ENCODE data around the gene SLC25A43.
"Not testable (repeated sequence)": the region's sequence is repeated elsewhere in the genome, so short reads cannot be mapped to it uniquely, and the experiment has no call there.

Gene SLC25A43

GRCh38 chrX:119468551-119469312 is 69.6 kb downstream of the SLC25A43 start:
- DNase-seq: peak; percentile 77

DNA sequence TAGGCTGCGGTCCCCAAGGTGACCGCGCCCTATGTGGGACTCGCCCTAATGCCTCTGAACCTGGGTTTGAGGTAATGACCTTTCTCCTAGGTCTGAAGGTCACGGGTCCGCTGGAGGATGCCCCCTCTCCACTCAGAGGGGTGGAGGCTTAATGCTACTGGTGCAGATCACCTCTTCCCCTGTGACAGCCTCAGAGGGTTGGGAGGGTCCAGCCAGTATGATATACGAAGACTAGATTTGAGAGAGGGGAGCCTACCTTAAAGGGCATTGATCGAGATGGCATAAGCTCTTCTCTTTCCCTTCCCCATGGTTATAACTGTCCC is 70.1 kb downstream of the SLC25A43 start:
- DNase-seq: no peak

GRCh38 chrX:119474615-119475388 is 75.7 kb downstream of the SLC25A43 start:
- no peak for DNase-seq

GRCh38 chrX:119475389-119476101 is 76.4 kb downstream of the SLC25A43 start:
- DNase-seq: no peak

GRCh38 chrX:119477812-119478232 is 78.7 kb downstream of the SLC25A43 start:
- no peak for DNase-seq

- DNase-seq: no peak
Observed at GRCh38 chrX:119478504-119478903, 79.4 kb downstream of the SLC25A43 start.

DNA sequence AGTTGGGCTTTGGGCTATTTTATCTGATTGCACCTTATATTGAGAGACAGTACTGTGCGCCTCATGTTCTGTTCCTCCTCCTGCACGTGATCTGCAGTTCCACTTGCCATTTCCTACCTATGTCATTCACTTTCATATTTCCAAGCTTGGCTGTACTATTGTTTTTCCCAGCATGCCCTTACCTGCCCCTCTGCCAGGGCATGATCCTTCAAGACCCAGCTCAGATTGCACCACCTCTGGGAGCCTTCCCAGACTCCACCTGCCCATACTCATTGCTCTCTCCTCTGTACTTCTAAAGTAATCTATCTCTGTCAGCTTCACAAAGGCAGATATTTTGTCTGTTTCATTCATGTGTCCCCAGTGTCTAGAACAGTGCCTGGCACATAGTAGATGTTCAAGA is 80.7 kb downstream of the SLC25A43 start:
- DNase-seq: no peak

- no peak for DNase-seq
Observed at GRCh38 chrX:119481323-119481801, 82.2 kb downstream of the SLC25A43 start.

- DNase-seq: no peak
Observed at GRCh38 chrX:119482041-119482440, 82.9 kb downstream of the SLC25A43 start.

- DNase-seq: peak; percentile 34
Observed at GRCh38 chrX:119482481-119483480, 83.6 kb downstream of the SLC25A43 start.

DNA sequence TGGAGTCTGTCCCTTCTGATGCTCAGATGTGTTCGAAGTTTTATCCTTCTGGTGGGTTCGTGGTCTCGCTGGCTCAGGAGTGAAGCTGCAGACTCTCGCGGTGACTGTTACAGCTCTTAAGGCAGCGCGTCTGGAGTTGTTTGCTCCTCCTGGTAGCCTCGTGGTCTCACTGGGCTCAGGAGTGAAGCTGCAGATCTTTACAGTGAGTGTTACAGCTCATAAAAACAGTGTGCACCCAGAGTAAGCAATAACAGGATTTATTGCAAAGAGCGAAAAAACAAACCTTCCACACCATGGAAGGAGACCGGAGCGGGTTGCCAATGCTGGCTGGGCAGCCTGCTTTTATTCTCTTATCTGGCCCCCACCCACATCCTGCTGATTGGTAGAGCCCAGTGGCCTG is 87.6 kb downstream of the SLC25A43 start:
- DNase-seq: no peak

DNA sequence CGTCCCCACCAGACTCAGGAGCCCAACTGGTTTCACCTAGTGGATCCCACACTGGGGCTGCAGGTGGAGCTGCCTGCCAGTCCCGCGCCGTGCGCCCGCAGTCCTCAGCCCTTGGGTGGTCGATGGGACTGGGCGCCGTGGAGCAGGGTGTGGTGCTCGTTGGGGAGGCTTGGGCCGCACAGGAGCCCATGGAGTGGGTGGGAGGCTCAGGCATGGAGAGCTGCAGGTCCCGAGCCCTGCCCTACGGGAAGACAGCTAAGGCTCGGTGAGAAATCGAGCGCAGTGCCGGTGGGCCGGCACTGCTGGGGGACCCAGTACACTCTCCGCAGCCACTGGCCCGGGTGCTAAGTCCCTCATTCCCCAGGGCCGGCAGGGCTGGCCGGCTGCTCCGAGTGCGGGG is 88.6 kb downstream of the SLC25A43 start:
- not testable (repeated sequence) for DNase-seq

- DNase-seq: no peak
Observed at GRCh38 chrX:119488749-119489148, 89.6 kb downstream of the SLC25A43 start.

- DNase-seq: no peak
Observed at GRCh38 chrX:119489212-119490074, 90.3 kb downstream of the SLC25A43 start.

- DNase-seq: no peak
Observed at GRCh38 chrX:119492463-119492862, 93.3 kb downstream of the SLC25A43 start.

- not testable (repeated sequence) for DNase-seq
Observed at GRCh38 chrX:119493851-119494495, 94.8 kb downstream of the SLC25A43 start.

DNA sequence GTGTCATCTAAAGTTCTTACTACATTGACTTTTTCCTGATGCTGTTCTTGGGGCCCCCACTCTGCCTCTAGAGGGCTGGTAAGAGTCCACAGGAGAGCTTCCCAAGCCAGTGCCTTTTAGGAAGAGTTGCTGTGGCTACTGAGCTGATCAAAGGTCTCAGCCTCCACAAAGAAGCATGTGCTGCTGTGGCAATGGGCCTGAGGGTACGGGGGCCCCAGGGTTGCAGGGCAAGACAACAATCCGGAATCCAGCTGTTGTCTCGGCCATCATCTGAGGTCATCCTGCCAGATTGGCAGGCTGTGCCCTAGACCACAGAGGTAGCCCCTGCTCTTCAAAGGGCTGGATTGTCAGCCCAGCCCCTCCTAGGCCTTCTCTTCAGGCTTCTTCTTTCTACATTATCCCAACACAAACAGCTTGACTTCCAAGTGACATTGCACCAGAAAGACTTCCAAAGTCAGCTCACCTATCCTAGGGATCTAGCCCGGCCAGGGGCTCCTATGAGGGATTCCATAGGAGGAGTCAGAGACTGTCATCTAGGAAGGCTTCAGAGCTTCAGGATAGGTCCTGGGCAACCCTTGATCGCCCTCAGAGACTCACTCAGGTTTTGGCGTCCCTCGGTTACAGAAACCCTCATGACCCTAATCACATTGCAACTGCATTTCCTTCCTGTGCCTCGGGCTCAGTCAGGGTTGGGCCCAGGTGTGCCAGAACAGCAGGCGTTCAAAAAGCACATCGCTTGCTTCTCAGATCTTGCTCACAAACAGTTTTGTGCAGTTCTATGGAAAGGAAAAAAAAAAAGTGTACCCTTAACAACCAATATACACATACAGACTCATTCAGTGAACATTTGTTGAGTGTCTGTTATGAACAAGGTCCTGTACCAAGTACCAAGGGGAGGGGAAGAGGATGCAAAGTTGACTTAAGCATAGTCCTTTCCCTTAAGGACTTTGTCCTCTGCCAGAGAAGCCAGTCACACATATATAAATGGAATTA is 96.9 kb downstream of the SLC25A43 start:
- no peak for DNase-seq

- no peak for DNase-seq
Observed at GRCh38 chrX:119497185-119497584, 98.0 kb downstream of the SLC25A43 start.

DNA sequence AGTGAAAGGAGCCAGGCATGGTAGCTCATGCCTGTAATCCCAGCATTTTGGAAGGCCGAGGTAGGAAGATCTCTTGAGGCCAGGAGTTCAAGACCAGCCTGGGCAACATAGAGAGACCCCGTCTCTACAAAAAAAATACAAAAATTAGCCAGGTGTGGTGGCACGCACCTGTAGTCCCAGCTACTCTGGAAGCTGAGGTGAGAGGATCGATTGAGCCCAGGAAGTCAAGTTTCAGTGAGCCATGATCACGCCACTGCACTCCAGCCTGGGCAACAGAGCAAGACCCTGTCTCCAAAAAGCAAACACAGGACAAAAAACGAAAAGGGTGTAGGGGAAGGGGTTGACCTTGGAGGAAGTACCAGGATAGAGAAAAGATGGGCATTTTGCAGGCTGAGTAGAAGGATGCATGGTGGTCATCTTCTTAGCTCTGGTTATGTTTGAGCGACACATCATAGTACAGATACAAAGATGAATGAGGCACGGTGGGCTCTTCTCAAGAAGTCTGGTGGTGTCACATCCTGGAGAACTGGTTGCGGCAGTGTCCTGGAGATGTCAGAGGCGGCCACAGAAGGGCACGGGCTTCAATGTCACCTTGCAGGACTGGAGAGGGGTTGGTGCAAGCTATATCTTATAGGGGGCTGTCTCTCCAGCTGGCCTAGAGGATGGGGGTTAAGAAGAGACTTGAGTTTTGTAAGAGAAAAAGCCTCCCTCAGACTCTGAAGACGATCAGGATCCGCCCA is 101.1 kb downstream of the SLC25A43 start:
- DNase-seq: no peak
